GM10248 (cell line): ENCODE results near the gene CRYBA2.

Experiments
- CTCF ChIA-PET: fragments of 300-600 bp; sonication (Branson Sonifier 250); formaldehyde crosslinking; extraction: SDS; loops from one replicate; lab custom pipeline; 2021; ENCODE audit warnings: antibody characterized with exemption; lab: Yijun Ruan, JAX
- POLR2A ChIA-PET: fragments of 350-650 bp; sonication (Branson Sonifier 250); formaldehyde crosslinking; extraction: SDS; loops from one replicate; lab custom pipeline; 2020; ENCODE audit warnings: antibody characterized with exemption; lab: Yijun Ruan, JAX
- DNase-seq: peaks from one replicate; pipeline ENCODE4 v3.0.0; 2012; ENCODE audit errors: extremely low spot score
- TF ChIP-seq, protein P1 (sequence below): IDR thresholded peaks from 2 replicates; pipeline ENCODE4 v1.5.1; 2012; ENCODE audit warnings: mild to moderate bottlenecking, low read depth; ENCODE audit errors: extremely low read depth, missing control alignments, control extremely low read depth

Gene CRYBA2

GRCh38 chr2:219000569-219000960 is 7.3 kb upstream of the CRYBA2 start:
- DNase-seq = no peak
- ChIA-PET CTCF (interaction anchor here (2.7 kb wide), 1 partner anchor 72 kb away, joined by 7 read pairs; no protein-coding TSS in a partner anchor), POLR2A (no interaction called here)
- TF ChIP-seq, protein P1, sequence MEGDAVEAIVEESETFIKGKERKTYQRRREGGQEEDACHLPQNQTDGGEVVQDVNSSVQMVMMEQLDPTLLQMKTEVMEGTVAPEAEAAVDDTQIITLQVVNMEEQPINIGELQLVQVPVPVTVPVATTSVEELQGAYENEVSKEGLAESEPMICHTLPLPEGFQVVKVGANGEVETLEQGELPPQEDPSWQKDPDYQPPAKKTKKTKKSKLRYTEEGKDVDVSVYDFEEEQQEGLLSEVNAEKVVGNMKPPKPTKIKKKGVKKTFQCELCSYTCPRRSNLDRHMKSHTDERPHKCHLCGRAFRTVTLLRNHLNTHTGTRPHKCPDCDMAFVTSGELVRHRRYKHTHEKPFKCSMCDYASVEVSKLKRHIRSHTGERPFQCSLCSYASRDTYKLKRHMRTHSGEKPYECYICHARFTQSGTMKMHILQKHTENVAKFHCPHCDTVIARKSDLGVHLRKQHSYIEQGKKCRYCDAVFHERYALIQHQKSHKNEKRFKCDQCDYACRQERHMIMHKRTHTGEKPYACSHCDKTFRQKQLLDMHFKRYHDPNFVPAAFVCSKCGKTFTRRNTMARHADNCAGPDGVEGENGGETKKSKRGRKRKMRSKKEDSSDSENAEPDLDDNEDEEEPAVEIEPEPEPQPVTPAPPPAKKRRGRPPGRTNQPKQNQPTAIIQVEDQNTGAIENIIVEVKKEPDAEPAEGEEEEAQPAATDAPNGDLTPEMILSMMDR = no peak

- CTCF ChIA-PET = interaction anchor here (2.7 kb wide), 1 partner anchor 73 kb away, joined by 7 read pairs; no protein-coding TSS in a partner anchor
- TF ChIP-seq, protein P1 = no peak
- POLR2A ChIA-PET = no interaction called here
- no peak for DNase-seq
Measured at GRCh38 chr2:218999881-219000568, 6.8 kb upstream of the CRYBA2 start.

DNA sequence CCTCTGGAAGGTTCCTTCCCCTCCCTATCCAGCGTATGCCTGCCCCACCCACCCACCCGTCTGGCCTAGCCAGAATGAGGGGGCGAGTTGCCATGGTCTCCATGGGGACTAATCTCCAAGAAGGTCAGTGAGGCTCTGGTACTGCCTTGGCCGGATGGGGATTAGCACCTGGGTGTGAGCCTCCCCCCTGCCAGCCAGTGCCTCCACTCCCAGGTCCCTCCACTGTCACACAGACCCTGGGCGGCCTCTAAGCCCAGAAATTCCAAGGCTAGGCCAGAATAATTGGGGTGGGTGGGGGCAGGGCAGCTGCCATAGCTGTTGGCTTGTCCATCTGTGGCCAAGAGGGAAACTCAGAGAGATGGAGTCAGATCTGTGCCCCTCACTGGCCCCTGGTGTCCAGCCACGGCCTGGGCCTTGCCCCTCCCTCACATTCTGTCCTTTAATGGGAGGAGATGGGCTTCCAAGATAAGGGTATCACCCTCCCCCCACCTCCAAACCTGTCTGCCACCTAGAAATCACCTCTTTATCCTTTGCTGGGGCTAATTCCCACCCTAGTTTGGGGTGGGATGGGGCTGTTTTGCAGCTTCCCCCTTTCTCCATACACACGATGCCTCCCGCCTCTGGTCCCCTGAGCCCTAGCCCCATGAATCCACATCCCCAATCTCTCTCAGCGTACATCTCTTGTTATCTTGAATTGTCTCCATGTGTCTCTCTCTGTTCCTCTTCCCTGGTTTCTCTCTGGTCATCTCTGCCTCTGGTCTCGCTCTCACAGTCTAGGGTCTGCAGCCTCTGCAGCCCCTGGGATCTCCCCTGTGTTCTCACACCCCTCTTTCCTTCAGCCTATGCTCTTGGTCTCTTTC is 6.0 kb upstream of the CRYBA2 start:
- TF ChIP-seq, protein P1 = no peak
- POLR2A ChIA-PET = no interaction called here
- DNase-seq = no peak
- CTCF ChIA-PET = interaction anchor here (1.0 to 2.1 kb wide), 3 partner anchors 19 to 104 kb away, joined by 3 to 5 read pairs (median 3); no protein-coding TSS in a partner anchor

GRCh38 chr2:218998414-218999002 is 5.3 kb upstream of the CRYBA2 start:
- POLR2A ChIA-PET = no interaction called here
- TF ChIP-seq, protein P1 = no peak
- CTCF ChIA-PET = interaction anchor here (1.0 to 2.1 kb wide), 4 partner anchors 10 to 105 kb away, joined by 3 to 5 read pairs (median 3); no protein-coding TSS in a partner anchor
- DNase-seq = no peak

- ChIA-PET CTCF (interaction anchor here (1.4 to 4.5 kb wide), 5 partner anchors 11 to 122 kb away, joined by 3 to 27 read pairs (median 5); no protein-coding TSS in a partner anchor), POLR2A (no interaction called here)
- TF ChIP-seq, protein P1 = no peak
- no peak for DNase-seq
Measured at GRCh38 chr2:218997731-218998130, 4.5 kb upstream of the CRYBA2 start.

- TF ChIP-seq, protein P1 = no peak
- DNase-seq = no peak
- ChIA-PET POLR2A (no interaction called here), CTCF (interaction anchor here (0.6 to 4.5 kb wide), 11 partner anchors 9 to 160 kb away, joined by 3 to 27 read pairs (median 10); partner anchors contain the start of gene CDK5R2)
Measured at GRCh38 chr2:218996937-218997336, 3.7 kb upstream of the CRYBA2 start.
